Activated CD4-positive, alpha-beta T cell treated with anti-CD3 and anti-CD28 coated beads for 36 hours (primary cell): ENCODE results near the gene PPFIA1. TPM values are rescaled to one million over a fixed set of nuclear protein-coding genes. Genes with fewer than 3 reads are reported as not detected.

ENCODE experiments used
- ATAC-seq: fragments of 200-7000 bp; cut with Tn5 transposase; one replicate; pipeline ENCODE4 v1.10.0; 2021; ENCODE audit warnings: mild to moderate bottlenecking, moderate library complexity
- CTCF ChIA-PET: fragments of 350-600 bp; sonication (Branson Sonifier 250); formaldehyde crosslinking; loops from one replicate; lab custom pipeline; 2021; ENCODE audit warnings: antibody characterized with exemption; lab: Charles Lee
- POLR2A ChIA-PET: fragments of 350-600 bp; sonication (Branson Sonifier 250); formaldehyde crosslinking; loops from one replicate; lab custom pipeline; 2021; ENCODE audit warnings: antibody characterized with exemption, inconsistent platforms; lab: Charles Lee
- DNase-seq: peaks from one replicate; pipeline ENCODE4 v3.0.0-alpha.2; 2020
- H3K27ac Mint-ChIP-seq: one replicate; pipeline ENCODE4 v1.8.0; 2021; ENCODE audit warnings: mixed read lengths
- H3K27me3 Mint-ChIP-seq: one replicate; pipeline ENCODE4 v1.8.0; 2021; ENCODE audit warnings: mixed read lengths
- H3K36me3 Mint-ChIP-seq: one replicate; pipeline ENCODE4 v1.8.0; 2021; ENCODE audit warnings: low read depth, mixed read lengths
- H3K4me1 Mint-ChIP-seq: one replicate; pipeline ENCODE4 v1.8.0; 2021; ENCODE audit warnings: mixed read lengths
- H3K4me3 Mint-ChIP-seq: one replicate; pipeline ENCODE4 v1.8.0; 2021; ENCODE audit warnings: mild to moderate bottlenecking, moderate library complexity, mixed read lengths
- H3K9me3 Mint-ChIP-seq: one replicate; pipeline ENCODE4 v1.8.0; 2021; ENCODE audit warnings: low read depth, mixed read lengths
- intact Hi-C, 2 experiments: fragments of 100-400 bp; cut with DNase I in 1 of 2; cut with micrococcal nuclease in 1 of 2; formaldehyde crosslinking; loops; one replicate each; pipeline versions ENCODE4 v1.14.2 to v1.15.1; 2022 to 2024; cut with DNase I, micrococcal nuclease
- total RNA-seq, 2 experiments: library from RNA; stranded (reverse); gene quantifications; one replicate each; pipeline ENCODE4 v1.2.3, GENCODE V29; 2021

Gene PPFIA1
- total RNA-seq, 2 experiments from 2014 or later = 26.5 to 40.5 TPM

DNA sequence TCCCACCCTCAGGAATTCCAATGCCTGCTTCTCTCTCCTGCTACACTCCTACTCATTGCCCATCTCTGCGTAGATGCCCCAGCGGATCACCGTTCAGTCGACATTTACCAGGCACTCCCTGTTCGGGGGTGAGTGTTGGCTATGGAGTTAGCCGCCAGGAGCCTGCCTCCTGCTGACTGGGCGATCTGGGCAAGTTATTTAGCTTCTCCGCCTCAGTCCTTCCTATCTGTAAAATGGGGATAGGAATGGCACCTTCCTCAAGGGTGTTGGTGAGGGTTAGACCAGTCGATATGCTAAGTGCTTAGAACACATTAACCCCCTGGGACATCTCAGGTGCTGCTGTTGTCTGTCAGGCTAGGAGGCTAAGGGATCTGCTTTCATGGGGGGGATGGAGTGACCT, 36.5 kb upstream of the PPFIA1 start:
- Mint-ChIP-seq H3K27me3 (no peaks in the 10 kb centered on the region), H3K36me3 (no peaks in the 10 kb centered on the region), H3K4me1 (no peaks in the 10 kb centered on the region), H3K9me3 (no peaks in the 10 kb centered on the region), H3K27ac (no peak overlapping the region), H3K4me3 (no peak overlapping the region)
- CTCF ChIA-PET = interaction anchor here (2.5 kb wide), 1 partner anchor 8 kb away, joined by 8 read pairs; no protein-coding TSS in a partner anchor
- no peak for DNase-seq
- POLR2A ChIA-PET = no interaction called here
- no peak for ATAC-seq
- intact Hi-C loops = no loop called here

DNA sequence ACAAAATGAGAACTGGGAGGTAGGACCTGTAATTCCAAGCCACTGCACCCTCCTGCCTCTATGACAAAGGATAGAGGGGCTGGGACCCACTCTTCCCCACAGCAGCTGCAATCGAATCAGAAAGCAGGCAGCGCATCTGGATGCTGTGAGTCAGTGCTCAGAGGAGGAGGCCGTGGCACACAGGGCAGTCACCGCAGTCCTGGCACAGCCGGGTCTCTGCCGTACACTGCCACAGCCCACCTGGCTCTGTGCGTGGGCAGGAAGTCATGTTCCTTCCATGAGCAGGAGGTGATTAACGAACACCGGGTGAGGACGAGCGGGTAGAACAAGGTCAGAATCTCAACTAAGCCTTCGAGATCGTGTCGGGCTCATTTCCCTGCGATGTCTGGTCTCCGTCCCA, 30.2 kb upstream of the PPFIA1 start:
- H3K4me3 Mint-ChIP-seq = no peak overlapping the region
- POLR2A ChIA-PET = no interaction called here
- no peaks in the 10 kb centered on the region for H3K4me1 Mint-ChIP-seq
- DNase-seq (no peak), ATAC-seq (no peak)
- intact Hi-C loops = no loop called here
- no peak overlapping the region for H3K27ac Mint-ChIP-seq
- H3K36me3 Mint-ChIP-seq = no peaks in the 10 kb centered on the region
- no peaks in the 10 kb centered on the region for H3K9me3 Mint-ChIP-seq
- H3K27me3 Mint-ChIP-seq = peaks cover 3% of the 10 kb centered on the region
- CTCF ChIA-PET = no interaction called here

DNA sequence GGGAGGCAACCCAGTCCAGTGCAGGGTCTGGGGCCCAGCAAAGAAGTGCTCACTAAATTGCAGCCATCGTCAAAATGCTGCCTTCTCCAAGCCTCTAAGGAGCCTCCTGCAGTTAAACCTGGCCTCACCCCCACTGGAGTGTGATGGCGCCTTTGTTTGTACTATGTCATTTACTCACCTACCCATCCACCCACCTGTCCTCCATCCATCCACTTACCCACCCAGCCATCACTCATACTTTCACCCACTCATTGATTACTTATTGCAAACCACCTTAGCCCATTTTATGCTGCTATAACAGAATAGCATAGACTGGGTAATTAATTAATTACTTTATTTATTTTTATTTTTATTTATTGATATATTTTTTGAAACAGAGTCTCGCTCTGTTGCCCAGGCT, 28.8 kb upstream of the PPFIA1 start:
- Mint-ChIP-seq H3K9me3 (no peaks in the 10 kb centered on the region), H3K27ac (no peak overlapping the region), H3K4me3 (no peak overlapping the region), H3K27me3 (peaks cover 3% of the 10 kb centered on the region), H3K4me1 (no peaks in the 10 kb centered on the region), H3K36me3 (no peaks in the 10 kb centered on the region)
- no peak for DNase-seq
- ChIA-PET CTCF (no interaction called here), POLR2A (no interaction called here)
- intact Hi-C loops = no loop called here
- ATAC-seq = no peak

DNA sequence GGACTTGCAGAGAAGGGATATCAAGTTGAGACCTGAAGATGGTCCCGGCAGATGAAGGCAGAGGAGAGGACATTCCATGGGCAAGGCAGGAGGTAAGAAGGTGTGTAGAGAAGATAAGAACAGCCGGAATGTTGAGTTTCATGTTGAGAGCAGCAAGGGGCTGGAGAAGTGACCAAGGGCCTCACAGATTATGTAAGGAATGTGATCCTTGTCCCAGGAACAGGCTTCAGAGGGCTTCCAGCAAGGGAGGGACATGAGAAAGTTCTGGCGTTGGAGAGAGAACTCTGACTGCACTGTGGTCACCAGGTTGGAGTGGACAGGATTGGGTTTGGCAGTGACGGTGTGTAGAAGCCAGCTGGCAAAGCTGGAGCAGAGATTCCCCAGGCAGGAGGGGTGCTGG, 27.6 kb upstream of the PPFIA1 start:
- ATAC-seq (no peak), DNase-seq (no peak)
- H3K27ac Mint-ChIP-seq = no peak overlapping the region
- H3K4me1 Mint-ChIP-seq = peaks cover 7% of the 10 kb centered on the region
- peaks cover 3% of the 10 kb centered on the region for H3K27me3 Mint-ChIP-seq
- H3K36me3 Mint-ChIP-seq = no peaks in the 10 kb centered on the region
- H3K4me3 Mint-ChIP-seq = no peak overlapping the region
- intact Hi-C loops = no loop called here
- CTCF ChIA-PET = no interaction called here
- POLR2A ChIA-PET = no interaction called here
- peaks cover 5% of the 10 kb centered on the region for H3K9me3 Mint-ChIP-seq

DNA sequence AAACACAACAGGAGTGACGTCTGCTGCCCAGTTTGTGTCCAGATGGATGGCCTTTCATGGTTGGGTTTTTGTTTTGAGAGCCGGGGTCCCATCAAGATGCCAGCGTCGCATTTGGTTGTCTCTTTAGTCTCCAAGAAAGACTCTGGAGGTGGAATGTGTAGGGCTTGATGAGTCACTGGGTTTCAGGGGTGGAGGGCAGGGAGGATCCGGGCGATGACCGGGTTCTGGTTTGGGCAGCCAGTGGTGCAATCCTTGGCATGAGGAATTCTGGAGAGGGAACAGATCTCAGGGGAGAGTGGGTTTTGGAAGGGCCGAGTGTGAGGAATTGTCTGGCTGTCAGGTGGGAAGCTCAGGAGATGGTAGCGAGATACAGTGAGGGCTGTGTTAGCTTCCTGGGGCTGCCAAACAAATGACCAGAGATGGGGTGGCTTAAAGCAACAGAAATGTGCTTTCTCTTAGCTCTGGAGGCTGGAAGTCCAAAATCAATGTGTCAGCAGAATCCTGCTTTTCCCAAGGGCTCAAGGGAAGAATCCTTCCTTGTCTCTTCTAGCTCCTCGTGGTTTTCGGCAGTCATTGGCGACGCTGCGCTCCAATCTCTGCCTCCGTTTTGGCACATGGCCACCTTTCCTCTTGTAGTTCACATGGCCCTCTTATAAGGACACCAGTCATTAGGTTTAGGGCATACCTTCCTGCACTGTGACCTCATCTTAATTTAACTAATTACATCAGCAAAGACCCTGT, 26.4 kb upstream of the PPFIA1 start:
- no peak overlapping the region for H3K27ac Mint-ChIP-seq
- no peaks in the 10 kb centered on the region for H3K36me3 Mint-ChIP-seq
- ATAC-seq (no peak), DNase-seq (no peak)
- H3K4me3 Mint-ChIP-seq = no peak overlapping the region
- H3K9me3 Mint-ChIP-seq = peaks cover 5% of the 10 kb centered on the region
- POLR2A ChIA-PET = no interaction called here
- CTCF ChIA-PET = no interaction called here
- intact Hi-C loops = no loop called here
- peaks cover 7% of the 10 kb centered on the region for H3K4me1 Mint-ChIP-seq
- peaks cover 3% of the 10 kb centered on the region for H3K27me3 Mint-ChIP-seq

DNA sequence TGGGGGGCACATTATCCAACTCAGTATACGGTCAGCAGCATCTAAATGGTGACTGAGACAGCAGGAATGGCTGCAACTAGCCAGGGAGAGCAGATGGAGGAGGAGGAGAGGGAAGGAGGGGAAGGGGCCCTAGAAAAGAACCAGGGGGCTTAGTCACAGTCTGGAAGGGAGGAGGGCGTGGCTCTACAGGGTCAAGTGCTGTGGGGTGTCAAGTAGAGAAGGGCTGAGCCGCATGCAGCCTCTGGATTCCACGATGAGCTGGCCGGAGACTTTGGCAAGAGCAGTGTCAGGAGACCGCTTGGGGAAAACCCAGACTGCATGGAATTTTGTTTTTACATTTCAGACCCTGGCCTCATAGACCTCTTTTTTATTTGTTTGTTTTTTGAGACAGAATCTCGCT, 25.8 kb upstream of the PPFIA1 start:
- ATAC-seq = no peak
- H3K36me3 Mint-ChIP-seq = no peaks in the 10 kb centered on the region
- peaks cover 3% of the 10 kb centered on the region for H3K27me3 Mint-ChIP-seq
- H3K27ac Mint-ChIP-seq = no peak overlapping the region
- DNase-seq = no peak
- intact Hi-C loops = no loop called here
- ChIA-PET POLR2A (no interaction called here), CTCF (no interaction called here)
- peaks cover 7% of the 10 kb centered on the region for H3K4me1 Mint-ChIP-seq
- H3K9me3 Mint-ChIP-seq = peaks cover 5% of the 10 kb centered on the region
- H3K4me3 Mint-ChIP-seq = no peak overlapping the region

DNA sequence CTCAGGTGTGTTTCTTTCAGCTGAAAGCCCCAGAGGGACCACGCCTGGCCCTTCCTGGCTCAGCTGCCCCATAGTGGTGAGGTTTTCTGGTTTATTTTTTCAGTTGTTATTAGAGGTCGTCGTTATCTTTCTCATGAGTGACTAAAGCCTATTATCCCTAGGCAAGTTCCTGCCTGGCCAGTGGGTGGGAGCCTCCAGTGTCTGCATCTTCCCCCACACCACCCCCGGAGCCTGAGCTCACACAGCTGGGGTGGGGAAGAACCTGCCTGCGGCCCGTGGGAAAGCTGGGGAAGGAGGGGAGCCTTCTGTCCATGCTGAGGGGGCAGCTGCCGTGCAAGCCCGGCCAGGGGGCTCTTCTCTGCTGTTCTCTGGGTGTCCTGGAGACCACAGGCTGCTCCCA, 24.3 kb upstream of the PPFIA1 start:
- H3K4me1 Mint-ChIP-seq = peaks cover 7% of the 10 kb centered on the region
- H3K27ac Mint-ChIP-seq = no peak overlapping the region
- peaks cover 3% of the 10 kb centered on the region for H3K27me3 Mint-ChIP-seq
- H3K9me3 Mint-ChIP-seq = peaks cover 5% of the 10 kb centered on the region
- no peak for DNase-seq
- H3K36me3 Mint-ChIP-seq = no peaks in the 10 kb centered on the region
- ChIA-PET CTCF (no interaction called here), POLR2A (no interaction called here)
- no peak for ATAC-seq
- no peak overlapping the region for H3K4me3 Mint-ChIP-seq
- intact Hi-C loops = no loop called here

DNA sequence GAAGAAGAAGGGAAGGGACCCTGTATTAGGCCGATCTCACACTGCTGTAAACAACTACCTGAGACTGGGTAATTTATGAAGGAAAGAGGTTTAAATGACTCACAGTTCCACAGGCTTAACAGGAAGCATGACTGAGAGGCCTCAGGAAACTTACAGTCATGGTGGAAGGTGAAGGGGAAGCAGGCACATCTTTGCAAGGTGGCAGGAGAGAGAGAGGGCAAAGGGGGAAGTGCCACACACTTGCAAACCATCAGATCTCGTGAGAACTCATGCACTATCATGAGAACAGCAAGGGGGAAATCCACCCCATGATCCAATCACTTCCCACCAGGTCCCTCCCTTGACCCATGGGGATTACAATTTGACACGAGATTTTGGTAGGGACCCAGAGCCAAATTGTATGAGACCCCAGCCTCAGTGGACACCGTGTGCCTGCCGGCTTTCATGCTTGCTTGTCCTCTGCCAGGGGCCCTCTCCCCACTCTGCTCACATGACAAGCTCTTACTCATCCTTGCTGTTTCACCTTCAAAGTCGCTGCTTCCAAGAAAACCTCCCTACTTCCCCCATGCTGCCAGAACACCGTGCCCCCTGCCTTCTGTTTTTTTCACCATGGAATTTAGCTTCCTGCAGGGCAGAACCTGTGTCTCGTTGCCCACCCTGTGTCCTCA, 23.3 kb upstream of the PPFIA1 start:
- H3K36me3 Mint-ChIP-seq = no peaks in the 10 kb centered on the region
- no peak overlapping the region for H3K27ac Mint-ChIP-seq
- intact Hi-C loops = no loop called here
- peaks cover 5% of the 10 kb centered on the region for H3K9me3 Mint-ChIP-seq
- peaks cover 3% of the 10 kb centered on the region for H3K27me3 Mint-ChIP-seq
- ChIA-PET POLR2A (no interaction called here), CTCF (interaction anchor here (0.8 kb wide), 1 partner anchor 228 kb away, joined by 3 read pairs; no protein-coding TSS in a partner anchor)
- ATAC-seq (no peak), DNase-seq (no peak)
- H3K4me3 Mint-ChIP-seq = no peak overlapping the region
- H3K4me1 Mint-ChIP-seq = peaks cover 7% of the 10 kb centered on the region

DNA sequence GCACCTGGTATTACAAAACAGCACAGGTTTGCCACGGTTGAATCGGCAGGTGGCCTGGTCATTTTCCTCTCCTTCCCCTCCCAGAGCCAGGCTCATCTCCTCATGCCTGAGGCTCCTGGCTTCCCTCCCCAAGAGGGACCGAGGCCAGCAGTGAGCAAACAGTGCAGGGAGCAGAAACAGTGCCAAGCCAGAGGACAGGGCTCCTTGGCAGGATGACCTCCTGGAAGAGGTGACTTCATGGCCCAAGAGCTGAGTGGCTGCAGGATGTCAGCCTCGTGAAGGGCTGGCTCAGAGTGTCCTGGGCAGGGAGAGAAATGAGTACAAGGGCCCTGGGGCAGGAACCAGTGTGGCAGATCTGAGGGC, 22.8 kb upstream of the PPFIA1 start:
- DNase-seq = no peak
- CTCF ChIA-PET = interaction anchor here (0.8 kb wide), 1 partner anchor 228 kb away, joined by 3 read pairs; no protein-coding TSS in a partner anchor
- Mint-ChIP-seq H3K36me3 (no peaks in the 10 kb centered on the region), H3K4me1 (peaks cover 7% of the 10 kb centered on the region), H3K27me3 (peaks cover 1% of the 10 kb centered on the region), H3K9me3 (peaks cover 5% of the 10 kb centered on the region), H3K4me3 (no peak overlapping the region), H3K27ac (no peak overlapping the region)
- ATAC-seq = no peak
- POLR2A ChIA-PET = no interaction called here
- intact Hi-C loops = no loop called here

DNA sequence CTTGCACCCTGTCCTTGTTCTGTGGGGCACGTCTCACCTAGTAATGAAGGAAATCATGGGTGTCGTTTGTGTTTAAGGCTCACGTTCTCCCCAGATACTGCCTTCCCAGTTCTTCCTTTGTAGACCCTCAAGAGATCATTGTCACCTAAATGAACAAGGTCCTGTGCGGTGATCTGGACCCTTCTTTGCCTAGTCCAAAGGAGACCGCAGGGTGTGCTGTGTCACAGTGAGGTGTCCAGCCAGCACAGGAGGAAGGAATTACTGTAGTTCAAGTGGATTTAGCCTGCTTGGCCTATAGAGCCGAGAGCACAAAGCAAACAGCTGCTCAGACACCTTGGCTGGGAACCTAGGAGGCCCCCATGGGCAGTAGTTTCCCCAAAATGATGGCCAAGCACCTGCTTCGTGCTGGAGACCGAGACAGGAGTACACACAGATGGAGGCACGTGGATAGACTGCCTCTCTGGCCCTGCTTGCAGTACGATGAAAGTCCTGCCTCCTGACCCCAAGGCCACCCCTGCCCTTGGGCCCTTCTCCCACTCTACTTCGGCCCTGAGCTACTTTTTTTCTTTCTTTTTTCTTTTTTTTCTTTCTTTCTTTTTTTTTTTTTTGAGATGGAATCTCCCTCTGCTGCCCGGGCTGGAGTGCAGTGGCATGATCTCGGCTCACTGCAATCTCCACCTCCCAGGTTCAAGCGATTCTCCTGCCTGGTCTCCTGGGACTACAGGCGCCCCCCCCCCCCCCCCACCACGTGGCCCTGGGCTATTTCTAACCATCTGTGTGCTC, 19.4 kb upstream of the PPFIA1 start:
- Mint-ChIP-seq H3K4me3 (no peak overlapping the region), H3K36me3 (no peaks in the 10 kb centered on the region), H3K27ac (no peak overlapping the region), H3K27me3 (no peaks in the 10 kb centered on the region), H3K4me1 (peaks cover 7% of the 10 kb centered on the region), H3K9me3 (peaks cover 5% of the 10 kb centered on the region)
- CTCF ChIA-PET = no interaction called here
- ATAC-seq = no peak
- no peak for DNase-seq
- POLR2A ChIA-PET = no interaction called here
- intact Hi-C loops = no loop called here

DNA sequence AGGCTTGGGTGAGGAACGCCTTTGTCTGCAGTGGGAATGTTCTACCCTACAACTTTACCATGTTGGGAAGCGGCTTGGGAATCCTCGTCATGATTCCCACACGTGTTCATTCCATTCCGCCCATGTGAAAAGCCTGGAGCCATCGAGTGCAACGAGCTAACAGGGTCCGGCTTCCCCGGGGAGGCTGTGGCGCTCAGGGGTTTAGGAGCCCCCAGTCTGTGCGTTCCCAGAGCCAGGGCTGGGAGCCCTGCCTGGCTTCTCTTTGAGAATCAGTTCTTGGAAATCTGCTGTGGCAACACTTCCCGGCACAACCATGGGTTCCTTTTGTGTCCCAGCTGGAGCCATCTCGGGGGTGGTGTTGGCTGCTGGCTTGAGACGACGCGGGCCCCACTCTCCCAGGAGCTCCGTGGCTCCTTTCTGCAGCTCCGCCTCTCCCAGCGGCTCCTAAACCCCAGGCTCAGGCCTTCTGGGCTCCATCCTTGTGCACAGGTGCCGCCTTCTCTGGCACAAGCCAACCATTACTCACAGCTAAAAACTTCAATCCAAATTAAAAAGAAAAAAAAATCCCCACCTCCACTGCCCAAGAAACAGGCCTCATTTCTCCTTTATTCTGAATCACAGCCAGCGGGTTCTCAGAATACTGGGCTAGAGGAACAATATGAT, 18.7 kb upstream of the PPFIA1 start:
- DNase-seq = no peak
- ChIA-PET POLR2A (no interaction called here), CTCF (no interaction called here)
- Mint-ChIP-seq H3K4me3 (no peak overlapping the region), H3K4me1 (peaks cover 7% of the 10 kb centered on the region), H3K27me3 (no peaks in the 10 kb centered on the region), H3K27ac (no peak overlapping the region), H3K36me3 (no peaks in the 10 kb centered on the region), H3K9me3 (peaks cover 5% of the 10 kb centered on the region)
- intact Hi-C loops = no loop called here
- ATAC-seq = no peak
